ENCODE data around the gene ABHD1.

The ABHD1 gene

DNA sequence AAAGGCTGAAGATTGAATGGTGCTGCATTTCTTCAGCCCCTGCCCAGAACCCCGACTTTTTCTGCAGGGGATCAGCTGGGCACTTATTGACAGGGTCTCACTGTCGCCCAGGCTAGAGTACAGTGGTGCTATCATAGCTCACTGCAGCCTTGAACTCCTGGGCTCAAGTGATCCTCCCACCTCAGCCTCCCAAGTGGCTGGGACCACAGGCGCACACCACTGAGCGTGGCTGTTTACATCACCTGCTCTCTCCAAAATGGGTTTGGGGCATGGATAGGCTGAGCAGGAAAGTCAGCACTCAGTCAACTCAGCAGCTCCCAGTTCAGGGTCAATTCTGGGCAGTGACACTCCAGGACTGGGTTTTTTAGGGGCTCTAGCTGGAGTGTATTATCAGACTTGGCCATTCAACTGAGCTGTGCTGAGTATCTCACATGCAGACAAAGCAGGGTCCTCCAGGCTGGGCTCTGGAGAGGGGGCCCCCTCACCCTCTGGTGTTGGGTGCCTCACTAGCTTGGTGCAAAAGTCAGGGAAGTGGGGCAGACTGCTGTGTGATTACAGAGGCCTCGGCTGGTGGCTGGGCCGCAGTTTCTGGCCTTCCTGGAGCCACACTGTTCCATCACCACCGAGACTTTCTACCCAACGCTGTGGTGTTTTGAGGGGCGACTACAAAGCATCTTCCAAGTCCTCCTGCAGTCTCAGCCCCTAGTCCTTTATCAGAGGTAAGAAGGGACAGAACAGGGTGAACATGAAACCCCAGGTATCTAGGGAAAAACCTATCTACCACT lies 4.5 kb downstream of the ABHD1 start:
- TF ChIP-seq, protein P1, sequence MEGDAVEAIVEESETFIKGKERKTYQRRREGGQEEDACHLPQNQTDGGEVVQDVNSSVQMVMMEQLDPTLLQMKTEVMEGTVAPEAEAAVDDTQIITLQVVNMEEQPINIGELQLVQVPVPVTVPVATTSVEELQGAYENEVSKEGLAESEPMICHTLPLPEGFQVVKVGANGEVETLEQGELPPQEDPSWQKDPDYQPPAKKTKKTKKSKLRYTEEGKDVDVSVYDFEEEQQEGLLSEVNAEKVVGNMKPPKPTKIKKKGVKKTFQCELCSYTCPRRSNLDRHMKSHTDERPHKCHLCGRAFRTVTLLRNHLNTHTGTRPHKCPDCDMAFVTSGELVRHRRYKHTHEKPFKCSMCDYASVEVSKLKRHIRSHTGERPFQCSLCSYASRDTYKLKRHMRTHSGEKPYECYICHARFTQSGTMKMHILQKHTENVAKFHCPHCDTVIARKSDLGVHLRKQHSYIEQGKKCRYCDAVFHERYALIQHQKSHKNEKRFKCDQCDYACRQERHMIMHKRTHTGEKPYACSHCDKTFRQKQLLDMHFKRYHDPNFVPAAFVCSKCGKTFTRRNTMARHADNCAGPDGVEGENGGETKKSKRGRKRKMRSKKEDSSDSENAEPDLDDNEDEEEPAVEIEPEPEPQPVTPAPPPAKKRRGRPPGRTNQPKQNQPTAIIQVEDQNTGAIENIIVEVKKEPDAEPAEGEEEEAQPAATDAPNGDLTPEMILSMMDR (IDR thresholded peaks at IDR 0.05) = no peak

DNA sequence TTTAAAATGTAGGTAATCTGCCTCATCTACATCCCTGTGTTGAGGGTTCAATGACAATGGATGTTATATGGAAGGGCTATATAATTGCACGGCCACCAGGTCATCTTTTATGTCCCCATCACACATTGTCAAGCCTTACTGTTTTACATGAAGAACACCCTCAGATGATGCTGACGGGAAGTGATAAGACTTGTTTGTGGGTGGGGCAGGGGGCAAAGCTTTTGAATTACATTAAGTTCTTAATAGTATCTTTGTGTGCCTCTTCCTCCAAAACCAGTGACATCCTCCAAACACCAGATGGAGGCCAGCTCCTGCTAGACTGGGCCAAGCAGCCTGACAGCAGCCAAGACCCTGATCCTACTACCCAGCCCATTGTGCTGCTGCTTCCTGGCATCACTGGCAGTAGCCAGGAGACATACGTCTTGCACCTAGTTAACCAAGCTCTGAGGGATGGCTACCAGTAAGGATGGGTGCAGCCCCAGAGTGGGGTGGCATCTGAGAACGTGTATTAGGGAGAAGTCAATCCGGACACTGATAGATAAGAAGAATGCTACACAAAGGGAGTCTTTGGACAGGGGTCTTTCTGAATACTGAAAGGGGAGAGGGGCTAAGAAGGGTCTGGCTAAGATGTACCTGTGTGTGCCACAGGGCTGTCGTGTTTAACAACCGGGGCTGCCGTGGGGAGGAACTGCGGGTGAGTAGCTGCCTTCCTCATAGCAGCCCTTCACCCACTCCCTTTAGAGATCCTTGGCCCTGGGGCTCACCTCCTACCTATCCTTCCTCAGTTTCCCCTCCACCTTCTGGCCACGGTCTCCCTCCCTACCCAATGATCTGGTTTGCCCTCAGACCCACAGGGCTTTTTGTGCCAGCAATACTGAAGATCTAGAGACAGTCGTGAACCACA lies 5.3 kb downstream of the ABHD1 start:
- TF ChIP-seq, protein P1 (IDR thresholded peaks at IDR 0.05) = no peak

DNA sequence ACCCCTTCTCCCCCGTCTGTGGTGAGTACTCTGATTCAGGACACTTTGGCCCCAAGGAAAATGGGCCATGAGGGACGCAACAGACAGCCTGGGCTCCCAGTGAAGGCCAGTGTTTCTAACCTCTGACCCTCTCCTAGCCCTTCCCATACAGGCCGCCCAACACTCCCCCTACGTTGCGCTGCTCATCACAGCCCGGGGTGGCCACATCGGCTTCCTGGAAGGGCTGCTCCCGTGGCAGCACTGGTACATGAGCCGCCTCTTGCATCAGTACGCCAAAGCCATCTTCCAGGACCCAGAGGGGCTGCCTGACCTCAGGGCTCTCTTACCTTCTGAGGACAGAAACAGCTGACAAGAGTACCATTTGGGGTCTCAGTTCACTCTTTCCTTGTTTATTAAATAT lies 6.8 kb downstream of the ABHD1 start:
- TF ChIP-seq, protein P1 (IDR thresholded peaks at IDR 0.05) = no peak

DNA sequence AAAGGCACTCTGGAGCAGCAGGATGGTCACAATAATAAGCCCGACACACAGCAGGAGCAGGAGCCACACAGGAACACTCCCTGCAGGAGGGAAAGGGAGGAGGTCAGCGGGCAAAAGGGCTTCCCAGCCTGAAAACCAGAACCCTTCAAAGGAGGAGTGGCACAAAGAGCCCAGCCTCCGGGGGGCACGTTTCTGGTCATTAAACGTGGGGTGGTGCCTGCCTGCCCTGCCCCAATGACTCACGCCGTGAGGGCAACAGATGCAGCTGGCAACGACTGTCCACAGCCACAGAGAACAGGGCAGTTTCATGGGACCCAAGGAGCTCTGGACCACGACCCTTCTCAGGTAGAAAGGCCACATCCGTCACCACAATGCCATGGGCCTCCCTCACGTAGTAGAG lies 7.8 kb downstream of the ABHD1 start:
- TF ChIP-seq, protein P1 (IDR thresholded peaks at IDR 0.05) = no peak

DNA sequence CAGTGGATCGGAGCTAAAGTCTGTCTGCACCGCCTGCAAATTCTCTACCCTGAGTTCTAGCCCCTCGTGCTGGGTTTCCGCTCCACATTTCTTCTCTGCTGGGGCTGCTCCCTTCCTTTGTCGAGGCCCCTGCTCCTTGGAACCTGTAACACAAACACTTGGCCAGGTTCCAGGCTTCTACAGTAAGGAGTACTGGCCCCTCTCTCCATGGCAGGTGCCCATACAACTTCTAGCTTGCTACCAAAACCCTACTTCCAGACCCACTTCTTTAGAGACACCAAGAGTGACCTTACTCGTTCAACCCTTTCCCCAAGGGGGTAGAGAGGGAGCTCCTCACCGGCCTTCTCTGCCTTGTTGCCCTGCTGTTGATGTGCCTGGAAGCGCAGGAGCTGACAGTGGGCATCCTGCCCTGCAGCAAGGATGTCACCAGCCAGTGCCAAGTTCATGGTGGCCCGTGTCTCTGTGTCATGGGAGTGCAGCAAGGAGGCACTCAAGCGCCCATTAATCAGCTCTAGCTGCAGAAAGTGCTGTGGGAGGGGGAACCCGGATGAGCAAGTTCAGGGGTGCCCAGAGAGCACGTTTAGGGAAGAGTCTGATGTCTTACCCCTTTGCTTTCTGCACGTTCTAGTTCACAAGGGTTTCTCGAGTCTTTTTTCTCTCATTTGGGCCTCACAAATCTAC lies 9.7 kb downstream of the ABHD1 start:
- TF ChIP-seq, protein P1 (IDR thresholded peaks at IDR 0.05) = no peak

DNA sequence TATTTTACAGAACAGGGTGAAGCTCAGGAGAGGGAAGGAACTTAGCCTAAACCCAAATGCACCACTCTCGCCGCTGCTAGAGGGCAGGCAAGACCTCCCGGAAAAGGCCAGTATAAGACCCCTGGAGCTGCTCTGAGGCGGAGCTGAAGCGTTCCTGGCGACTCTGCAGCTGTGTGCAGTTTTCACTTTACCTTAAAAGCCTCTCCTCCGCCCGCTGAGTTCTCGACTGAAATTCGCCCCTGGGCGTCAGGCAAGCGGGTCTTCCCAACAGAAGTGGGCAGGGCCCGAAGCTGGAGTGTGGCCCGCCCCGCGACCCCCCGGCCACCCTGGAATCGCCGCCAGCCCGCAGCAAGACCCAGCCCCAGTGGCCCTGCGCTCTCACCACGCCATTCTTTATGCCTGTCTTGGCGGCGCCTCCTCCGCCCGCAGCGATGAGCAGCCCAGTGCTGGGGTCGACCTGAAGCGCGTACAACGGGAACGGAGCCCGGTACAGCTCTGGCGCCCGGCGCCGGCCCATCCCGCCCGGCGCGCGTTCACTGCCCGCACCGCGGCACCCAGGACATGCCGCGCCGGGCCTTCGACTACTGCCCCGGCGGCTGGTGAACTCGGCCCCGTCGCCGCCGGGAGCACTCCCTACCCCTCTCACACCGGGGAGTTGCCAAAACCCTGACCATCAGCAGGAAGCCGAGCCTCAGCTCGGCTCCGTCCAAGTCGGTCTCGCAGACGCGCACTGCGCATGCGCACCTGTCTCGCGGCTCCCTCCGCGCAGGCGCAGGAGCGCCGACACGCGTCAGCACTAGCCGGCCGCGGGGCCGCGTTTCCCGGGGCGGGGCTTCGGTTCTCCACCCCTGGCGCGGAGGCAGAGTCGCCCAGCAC lies 10.5 kb downstream of the ABHD1 start, which contains the start of gene PREB:
Gene PREB (minus strand): TSS at position 732 of the 876 bp plus-strand sequence. CDS start 215 bp downstream, at position 517.
- TF ChIP-seq, protein P1 (IDR thresholded peaks at IDR 0.05) = no peak

All from LNCAP (cell line).